GM12878 (cell line): ENCODE data around the gene CRYBG3.
"Not testable (repeated sequence)": the region's sequence is repeated elsewhere in the genome, so short reads cannot be mapped to it uniquely, and the experiment has no call there.

ENCODE experiments used
- MEF2A ChIP-seq: IDR thresholded peaks from 2 replicates; pipeline ENCODE4 v1.6.1; 2011; ENCODE audit warnings: low read depth, mild to moderate bottlenecking, low read length, moderate library complexity; ENCODE audit not compliant: insufficient read depth
- POLR2AphosphoS5 ChIP-seq: IDR thresholded peaks from 2 replicates; pipeline ENCODE4 v1.6.1; 2011; ENCODE audit warnings: mild to moderate bottlenecking, low read length, inconsistent platforms
- YY1 ChIP-seq: IDR thresholded peaks from 2 replicates; pipeline ENCODE4 v1.6.1; 2011; ENCODE audit warnings: low read depth, mild to moderate bottlenecking, low read length
- TF ChIP-seq, protein P1 (sequence below), 3 experiments: IDR thresholded peaks in 2 of 3; conservative IDR thresholded peaks in 1 of 3; 2 replicates each; pipeline ENCODE4 v1.5.1; 2011; ENCODE audit warnings: low read depth in 3 of 3, low read length in 3 of 3, mild to moderate bottlenecking in 3 of 3, control low read depth in 2 of 3, moderate library complexity in 2 of 3, inconsistent platforms in 1 of 3, mixed read lengths in 1 of 3; ENCODE audit not compliant: control insufficient read depth in 2 of 3, insufficient read depth in 1 of 3; ENCODE audit errors: extremely low read depth in 1 of 3

DNA sequence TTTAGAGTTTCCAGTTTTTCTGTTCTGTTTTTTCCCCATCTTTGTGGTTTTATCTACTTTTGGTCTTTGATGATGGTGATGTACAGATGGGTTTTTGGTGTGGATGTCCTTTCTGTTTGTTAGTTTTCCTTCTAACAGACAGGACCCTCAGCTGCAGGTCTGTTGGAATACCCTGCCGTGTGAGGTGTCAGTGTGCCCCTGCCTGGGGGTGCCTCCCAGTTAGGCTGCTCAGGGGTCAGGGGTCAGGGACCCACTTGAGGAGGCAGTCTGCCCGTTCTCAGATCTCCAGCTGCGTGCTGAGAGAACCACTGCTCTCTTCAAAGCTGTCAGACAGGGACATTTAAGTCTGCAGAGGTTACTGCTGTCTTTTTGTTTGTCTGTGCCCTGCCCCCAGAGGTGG is 88.0 kb downstream of the CRYBG3 start:
- TF ChIP-seq, protein P1, sequence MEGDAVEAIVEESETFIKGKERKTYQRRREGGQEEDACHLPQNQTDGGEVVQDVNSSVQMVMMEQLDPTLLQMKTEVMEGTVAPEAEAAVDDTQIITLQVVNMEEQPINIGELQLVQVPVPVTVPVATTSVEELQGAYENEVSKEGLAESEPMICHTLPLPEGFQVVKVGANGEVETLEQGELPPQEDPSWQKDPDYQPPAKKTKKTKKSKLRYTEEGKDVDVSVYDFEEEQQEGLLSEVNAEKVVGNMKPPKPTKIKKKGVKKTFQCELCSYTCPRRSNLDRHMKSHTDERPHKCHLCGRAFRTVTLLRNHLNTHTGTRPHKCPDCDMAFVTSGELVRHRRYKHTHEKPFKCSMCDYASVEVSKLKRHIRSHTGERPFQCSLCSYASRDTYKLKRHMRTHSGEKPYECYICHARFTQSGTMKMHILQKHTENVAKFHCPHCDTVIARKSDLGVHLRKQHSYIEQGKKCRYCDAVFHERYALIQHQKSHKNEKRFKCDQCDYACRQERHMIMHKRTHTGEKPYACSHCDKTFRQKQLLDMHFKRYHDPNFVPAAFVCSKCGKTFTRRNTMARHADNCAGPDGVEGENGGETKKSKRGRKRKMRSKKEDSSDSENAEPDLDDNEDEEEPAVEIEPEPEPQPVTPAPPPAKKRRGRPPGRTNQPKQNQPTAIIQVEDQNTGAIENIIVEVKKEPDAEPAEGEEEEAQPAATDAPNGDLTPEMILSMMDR (IDR thresholded peaks at IDR 0.05 in 2 of 3, conservative IDR thresholded peaks at IDR 0.05 in 1 of 3; ENCODE audit: control insufficient read depth in 2 of 3, extremely low read depth in 1 of 3, insufficient read depth in 1 of 3, low read depth in 3 of 3, low read length in 3 of 3): not testable (repeated sequence)
- TF ChIP-seq MEF2A, POLR2AphosphoS5, YY1: not testable (repeated sequence)
